T1000 (cell line): Measurements from ENCODE around the gene CHD6.
"Not testable (repeated sequence)": the region's sequence is repeated elsewhere in the genome, so short reads cannot be mapped to it uniquely, and the experiment has no call there.

ENCODE experiments used
- DNase-seq: peaks from one replicate; lab custom pipeline; 2025; ENCODE audit warnings: mixed read lengths; lab: John Stamatoyannopoulos, UW

Gene CHD6

DNA sequence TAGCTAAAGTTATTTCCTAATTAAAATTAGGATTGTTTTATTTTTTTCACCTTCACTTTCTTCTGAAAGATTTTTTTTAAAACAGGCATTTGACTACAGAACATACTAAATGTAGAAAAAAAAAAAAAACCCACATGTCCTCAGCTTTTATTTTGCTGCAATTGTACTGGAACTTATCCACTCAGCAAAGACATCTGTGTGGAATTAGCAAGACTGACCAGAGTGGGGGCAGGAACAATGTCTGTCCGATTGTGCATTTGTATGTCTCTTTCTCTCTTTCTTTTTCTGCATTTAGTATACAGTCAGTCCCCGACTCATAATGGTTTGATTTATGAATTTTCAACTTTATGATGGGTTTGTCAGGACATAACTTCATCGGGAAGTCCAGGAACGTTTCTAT, 77.3 kb downstream of the CHD6 start:
- DNase-seq, result no peak

DNA sequence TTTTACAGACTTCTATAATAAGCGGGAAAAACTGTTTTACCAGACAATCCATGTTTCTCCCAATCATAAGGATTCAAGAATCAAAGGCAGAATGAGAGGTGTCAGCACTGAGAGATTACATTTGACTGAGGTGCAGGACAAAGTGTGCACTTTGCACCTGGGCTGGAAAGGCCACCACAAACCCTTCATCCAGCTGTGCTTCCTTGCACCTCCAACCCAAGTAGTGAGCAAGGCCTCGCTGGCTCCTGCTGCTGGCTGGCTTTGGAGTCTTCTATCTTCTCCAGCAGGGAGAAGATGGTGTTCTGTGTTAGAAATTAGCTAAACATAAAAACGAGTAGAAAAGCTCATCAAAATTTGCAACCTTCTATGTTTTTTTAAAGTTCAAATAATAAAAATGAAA, 77.7 kb downstream of the CHD6 start:
- DNase-seq, result no peak

DNA sequence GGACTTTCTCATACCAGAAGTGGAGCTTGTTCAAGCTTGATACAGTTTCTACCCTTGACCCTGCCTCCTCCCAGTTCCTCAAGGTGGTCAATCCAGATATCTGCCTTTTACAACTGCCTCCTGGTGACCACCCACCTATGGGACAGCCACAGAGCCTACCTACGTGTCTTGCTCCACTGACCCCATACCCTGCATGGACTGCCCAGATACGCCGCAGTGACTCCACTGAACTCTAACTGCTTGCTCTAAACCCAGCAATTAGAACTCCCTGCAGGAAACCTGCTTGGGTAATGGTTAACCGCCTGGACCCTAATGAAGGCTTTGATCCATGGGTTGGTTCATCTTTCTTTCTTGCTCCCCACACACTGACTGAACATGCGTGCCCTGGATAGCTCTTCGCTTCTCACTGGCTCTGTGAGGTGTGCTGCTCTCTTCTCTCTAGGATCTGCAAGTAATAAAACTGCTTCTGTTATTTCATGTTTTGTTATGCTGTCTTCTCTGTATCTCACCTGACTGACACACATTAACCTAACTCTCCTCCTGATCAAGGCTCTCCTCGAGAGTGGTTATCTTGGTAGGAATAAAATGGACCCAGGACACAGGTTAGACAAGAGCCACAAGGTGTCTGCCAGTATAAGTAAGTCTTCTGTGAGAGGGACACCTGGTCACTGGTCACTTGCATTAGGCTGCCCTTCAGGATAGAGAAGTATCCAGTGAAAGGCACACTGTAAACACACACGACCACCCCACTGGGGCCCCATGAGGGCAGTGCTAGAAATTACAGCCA, 79.2 kb downstream of the CHD6 start:
- DNase-seq, result no peak

DNA sequence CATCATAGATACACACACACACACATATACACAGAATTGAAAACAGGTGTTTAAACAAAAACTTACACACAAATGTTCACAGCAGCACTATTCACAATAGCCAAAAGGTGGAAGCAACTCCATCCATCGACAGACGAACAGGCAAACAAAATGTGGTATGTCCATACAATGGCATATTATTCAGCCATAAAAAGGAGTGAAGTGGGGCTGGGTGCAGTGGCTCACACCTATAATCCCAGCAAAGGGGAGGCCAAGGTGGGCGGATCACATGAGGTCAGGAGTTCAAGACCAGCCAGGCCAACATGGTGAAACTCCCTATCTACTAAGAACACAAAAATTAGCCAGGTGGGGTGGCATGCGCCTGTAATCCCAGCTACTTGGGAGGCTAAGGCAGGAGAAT, 80.3 kb downstream of the CHD6 start:
- no peak for DNase-seq

DNA sequence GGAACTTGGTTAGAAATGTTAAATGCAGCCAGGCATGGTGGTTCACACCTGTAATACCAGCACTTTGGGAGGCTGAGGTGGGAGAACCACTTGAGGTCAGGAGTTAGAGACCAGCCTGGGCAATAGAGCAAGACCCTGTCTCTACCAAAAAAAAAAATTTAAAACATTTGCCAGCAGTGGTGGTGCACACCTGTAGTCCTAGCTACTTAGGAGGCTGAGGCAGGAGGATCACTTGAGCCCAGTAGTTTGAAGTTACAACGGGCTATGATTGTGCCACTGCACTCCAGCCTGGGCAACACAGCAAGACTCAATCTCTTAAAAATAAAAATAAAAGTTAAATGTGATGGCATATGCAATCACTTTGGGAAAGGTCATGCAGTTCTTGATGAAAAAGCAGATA, 82.6 kb downstream of the CHD6 start:
- DNase-seq, result not testable (repeated sequence)

DNA sequence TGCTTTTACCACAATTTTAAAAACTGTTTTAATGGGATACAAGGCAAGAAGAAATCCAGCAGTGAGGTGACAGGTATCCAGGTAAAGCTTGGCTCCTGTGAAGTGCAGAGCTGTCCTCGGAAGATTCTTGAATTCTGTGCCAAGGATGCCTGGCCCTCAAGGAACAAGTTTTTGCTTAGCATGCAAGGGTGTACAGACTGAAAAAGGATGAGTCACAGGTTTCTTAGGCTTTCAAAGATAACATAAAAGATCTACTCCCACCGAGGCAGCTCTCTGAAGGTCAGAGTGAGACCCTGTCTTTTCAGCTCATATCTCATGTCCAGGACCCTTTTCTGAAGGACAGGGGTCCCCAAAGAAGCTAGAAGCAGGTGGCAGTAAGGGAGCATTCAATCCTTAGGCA, 83.3 kb downstream of the CHD6 start:
- DNase-seq, result no peak

DNA sequence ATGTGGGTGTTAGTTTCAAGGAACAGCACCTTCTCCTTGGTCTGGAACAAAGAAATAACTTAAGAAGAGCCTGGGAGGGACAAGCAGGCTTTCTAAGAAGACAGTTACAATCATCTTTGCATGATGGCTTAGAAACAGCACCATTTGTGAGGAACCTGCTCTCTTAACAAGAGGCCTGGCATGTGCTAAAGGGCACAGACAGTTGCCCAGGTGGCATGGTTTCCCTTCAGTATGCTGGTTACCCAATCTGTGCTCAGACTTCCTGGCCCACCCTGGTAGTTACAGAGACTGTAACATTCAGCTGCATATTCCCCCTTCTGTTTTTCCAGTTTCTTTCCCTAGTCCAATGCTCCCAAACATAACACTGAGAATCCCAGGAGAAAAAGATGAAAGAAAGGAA, 84.0 kb downstream of the CHD6 start:
- no peak for DNase-seq

DNA sequence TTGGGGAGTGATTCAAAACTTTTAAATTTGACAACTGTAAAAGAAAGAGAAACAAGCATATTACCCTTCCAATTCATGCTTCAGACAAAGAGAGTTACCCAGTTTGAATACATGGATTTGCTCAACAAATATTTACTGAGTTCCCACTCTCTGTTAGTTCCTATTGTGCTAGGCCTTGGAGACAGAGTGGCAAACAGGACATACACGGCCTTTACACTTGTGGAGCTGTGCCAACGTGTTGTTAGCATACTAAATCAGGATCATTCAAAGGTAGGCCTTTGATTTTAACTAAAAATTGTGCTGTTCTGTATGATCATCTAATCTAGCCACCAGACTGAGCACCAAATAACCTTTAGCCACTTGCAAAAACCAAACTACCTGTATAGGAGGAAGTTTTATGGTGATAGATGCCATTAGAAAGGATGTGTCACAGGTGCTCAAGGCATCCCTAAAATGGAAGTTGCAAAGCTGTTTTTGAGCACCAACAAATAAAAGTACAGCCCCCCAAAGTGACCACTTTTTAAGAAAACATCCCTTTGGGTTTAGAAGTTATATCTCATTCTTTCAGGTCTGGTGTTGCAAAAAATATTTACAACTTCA, 84.5 kb downstream of the CHD6 start:
- no peak for DNase-seq

DNA sequence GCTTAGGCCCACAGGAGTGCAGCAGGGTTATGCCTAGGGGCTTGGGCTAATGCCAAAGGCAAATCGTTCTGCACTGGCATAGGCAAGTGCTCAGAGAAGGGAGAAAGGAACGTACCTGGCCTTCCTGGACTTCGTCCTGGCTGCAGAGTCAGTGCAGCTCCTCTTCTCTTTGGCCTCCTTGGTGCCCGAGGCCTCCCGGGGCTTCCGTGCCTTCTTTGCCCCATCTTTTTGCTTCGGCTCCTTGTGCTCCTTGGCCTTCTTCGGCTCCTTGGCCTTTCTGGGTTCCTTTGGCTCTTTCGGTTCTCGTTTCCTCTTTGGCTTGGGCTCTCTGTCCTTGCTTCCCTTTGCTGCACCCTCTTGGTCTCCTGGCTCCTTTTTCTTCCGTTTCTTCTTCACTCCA, 85.2 kb downstream of the CHD6 start:
- DNase-seq, result no peak

DNA sequence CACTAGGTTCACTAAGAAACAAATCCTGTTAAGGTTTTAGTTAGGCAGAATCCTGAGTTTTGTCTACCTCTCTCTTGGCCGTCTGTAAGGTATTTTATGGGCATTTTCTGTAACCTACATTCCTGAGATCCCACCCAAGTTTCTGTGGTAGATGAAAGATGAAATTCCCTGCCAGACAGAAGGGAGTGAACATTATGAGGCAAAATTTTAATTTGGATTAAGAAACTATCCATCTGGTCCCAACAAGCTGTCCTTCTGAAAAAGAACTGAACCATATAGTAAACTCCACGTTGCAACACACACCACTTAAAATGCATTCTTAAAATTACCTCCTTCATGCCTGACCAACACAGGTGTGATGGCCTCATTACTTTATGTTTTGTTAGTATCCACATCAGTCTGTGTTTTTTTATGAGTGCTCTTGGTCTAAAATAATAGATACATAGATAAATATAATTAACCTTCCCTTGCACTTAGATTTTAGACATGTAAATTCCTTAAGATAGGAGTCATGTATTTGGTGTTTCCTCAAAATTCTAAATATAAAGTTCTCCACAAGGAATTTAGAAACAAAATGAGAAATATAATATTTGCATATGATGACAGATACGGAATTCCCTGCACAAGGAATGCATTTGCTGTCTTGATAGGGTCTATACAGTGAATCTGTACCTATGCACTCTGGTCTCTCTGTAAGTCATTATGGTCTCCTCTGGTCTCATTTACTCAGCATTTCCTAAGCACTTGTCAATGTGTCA, 86.5 kb downstream of the CHD6 start:
- DNase-seq, result no peak

DNA sequence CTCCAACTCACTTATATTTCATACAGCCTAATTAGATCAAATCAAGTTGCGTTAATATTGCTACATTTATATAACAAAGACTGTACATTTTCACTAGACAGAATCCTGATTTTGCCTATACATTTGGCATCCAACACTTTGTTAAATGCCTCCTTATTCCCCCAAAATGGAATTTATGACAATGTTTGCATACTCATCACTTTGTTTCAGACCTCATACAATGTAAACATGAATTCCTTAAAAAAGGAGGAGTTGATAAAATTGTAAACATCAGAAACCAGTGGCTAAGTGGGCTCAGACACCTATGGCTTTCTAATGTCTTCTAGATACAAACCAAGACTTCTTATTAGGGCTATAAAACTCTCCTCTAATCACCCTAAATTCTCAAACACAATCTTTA, 87.3 kb downstream of the CHD6 start:
- no peak for DNase-seq

DNA sequence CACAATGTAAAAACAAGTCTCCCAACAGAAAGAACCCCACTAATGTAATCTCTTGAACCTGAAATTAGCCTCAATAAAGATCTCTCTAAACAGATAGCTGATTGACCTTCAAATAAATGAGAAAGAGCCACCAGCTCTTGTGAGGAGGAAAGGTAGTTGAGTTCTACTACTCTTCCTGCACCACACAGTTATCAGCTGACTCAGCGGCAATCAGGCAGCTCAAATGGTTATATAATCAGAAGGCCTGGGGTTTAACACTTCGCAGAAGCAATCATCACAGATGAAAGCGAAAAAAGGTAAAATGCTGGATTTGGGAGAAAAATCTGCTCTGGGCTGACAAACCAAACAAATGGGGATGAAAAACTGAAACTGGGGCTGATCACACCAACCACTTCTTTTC, 91.8 kb downstream of the CHD6 start:
- no peak for DNase-seq

DNA sequence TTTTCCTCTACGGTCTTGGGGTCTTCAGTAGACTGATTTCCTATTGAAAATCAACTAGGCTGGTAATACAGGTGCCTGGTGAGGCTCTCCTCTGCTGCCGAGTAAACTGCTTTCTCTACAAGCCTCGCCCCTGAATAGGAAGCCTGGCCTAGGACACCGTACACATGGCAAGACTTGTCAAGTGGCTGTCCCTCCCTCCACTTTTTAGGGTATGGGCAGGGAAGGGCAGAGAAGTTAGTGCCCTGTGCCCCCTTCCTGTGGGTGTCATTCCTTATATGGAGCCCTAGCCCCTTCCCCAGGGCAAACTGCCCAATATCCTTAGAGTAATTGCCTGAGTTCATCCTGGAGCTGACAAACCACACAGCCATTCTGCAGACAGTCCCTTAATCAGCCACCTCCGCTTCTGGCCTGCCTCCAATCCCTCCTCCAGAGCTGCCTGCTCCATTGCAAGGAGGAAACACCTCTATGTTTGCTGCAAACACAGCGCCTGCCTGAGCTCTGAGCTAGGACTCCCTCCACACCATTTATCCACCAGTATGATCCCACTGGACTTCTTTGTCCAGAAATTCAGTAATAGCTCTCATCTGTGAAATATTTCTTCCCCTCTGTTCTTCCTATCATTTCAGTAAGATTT, 93.1 kb downstream of the CHD6 start:
- no peak for DNase-seq

DNA sequence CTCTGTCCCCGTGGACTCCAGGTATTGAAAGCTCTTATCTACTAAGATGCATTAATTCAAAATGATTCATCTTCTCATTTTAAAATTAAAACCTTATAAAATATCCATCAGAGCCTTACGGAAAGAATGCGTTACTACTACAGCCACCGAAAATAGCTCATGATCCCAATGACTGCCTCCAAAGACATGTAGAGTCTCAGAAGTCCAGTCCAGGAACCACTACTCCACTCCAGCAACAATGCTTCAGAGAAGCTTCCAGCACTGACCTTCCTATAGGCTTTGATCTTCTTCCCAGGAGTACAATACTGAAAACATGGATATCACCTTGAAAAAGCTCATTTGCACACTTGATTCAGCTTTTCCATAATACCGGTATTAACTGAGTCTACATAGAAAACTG, 94.3 kb downstream of the CHD6 start:
- no peak for DNase-seq

DNA sequence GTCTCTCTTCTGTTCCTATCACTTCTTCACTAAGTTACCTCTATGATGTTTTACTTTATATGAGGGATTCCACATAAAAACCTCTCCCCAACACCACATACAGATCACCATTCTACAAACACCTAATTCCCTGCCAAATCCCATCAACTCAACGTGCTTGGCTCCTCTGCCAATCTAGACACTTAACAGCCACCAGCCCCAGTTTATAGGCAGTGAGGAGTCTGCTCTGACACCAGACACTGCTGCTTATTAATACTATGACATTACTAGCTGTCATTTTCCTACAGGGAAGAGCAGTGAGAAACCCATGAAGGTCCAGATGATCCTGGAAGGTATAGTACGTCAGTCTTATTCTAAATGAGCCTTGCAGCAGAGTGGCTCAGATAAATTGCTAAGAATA, 104.3 kb downstream of the CHD6 start:
- no peak for DNase-seq

DNA sequence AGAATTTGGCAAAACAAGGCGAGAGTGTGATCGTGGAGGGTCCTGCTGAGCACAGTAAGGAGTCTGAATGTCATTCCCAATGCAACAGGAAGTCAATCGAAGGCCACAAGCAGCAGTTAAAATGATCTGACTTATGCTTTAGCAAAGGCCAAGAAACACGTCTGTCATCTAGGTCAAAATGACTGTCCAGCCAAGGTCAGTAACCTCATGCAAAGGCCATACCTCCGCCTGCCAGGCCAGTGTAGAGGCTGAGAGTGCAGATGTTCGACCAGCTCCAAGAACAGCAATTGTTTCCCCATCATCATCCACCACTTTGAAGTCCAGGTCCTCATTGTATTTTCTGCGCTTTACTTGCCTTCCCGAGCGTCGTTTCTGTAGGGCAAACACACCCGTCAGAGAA, 105.6 kb downstream of the CHD6 start:
- DNase-seq, result no peak

DNA sequence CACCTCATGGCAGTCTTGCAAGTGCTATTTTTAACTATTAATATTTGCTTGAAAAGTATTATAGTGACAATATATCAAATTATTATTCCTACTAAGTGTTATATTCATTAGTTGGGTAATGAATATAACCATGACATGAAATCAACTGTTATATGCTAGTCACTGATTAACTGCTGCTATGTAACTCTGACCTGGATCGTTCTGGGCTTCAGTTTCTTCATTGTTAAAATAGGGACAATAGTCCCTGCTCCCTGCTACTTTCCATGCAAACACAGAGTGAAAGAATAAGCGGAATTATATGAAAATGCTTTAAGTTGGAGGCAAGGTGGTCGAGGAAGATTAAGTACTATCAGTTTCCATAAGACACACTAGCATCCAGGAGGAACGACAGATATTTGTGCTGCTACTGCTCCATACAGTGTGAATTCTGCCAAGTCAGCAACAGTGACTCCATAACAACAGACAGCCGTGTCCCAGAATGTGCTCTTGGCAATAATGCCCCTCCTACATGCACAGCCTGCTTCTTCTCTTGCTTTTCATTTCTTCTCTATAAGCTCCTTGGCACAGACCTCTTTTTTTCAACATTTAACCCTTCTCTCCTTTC, 107.2 kb downstream of the CHD6 start:
- DNase-seq, result no peak

DNA sequence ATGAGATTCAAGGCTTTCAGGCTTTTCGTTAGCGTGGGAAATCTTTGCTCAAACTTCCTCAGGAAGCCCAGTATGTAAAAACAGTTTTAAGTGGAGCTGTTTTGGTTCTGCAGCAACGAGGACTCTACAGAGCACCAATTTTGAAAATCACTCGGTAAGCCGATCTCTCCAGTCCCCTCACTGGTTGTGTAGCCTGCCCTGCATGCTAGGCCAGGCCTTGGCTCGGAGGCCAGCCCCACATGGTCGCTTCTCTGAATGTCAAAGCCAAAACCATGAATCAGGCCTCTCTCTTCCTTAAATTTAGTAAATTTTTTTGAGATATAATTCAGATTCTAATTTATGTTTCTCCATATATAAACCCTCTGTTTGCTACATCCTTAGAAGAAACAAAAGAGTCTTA, 108.0 kb downstream of the CHD6 start:
- no peak for DNase-seq

DNA sequence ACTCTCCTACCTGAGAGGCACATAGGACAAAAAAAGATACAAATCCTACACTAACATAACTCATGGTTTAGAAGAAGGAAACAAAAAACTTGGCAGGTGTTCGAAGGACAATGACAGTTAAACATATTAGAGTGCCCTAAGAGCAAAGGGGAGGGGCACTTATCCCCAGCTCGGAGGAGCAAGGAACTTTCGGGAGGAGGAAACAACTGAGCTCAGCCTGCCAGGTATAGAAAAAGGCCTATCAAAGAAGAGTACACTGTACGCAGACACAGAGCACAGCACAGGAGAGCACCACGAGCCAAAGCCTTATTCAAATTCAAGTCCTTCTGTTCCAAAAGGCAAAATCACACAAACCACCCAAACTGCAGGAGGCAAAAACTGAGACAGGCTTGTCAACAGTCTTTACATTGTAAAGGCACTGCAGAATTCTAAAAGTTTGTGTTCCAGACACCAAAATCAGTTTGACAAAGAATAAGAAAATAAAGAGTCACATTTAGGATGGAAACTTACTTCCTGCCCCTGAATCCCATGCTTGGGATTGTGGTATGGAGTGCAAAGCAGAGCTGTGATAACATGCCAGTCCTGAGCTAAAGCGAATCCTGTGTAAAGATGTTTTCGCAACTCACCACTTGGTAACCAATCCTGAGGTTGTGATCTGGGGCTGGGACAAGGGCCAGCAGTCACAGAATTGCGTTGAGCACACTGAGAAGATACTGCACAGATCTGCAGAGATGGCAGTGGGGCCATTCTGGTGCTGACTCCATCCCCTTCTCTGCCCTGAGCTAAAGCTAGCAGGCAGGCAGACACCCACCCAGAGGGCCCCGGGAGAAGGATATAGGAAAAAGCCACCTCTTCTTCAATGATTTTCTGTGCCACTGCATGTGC, 108.6 kb downstream of the CHD6 start:
- no peak for DNase-seq

DNA sequence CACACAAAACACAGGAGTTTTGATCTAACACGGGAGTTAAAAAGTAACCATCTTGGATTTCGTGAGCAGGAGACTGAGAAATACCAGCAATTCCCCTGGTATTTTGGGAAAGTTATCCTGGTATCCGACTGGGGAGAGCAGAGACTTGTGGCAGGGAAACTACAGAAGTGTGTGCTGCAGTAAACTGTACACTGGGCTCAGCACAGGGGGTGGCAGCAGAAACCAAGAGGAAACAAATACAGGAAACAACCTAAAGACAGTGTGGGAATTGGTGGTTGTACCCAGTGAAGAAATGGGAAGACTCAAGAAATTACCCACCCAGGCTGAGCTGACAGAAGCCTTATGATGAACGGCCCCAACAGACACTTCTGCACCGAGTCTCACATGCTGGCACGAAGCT, 109.8 kb downstream of the CHD6 start:
- DNase-seq, result no peak

DNA sequence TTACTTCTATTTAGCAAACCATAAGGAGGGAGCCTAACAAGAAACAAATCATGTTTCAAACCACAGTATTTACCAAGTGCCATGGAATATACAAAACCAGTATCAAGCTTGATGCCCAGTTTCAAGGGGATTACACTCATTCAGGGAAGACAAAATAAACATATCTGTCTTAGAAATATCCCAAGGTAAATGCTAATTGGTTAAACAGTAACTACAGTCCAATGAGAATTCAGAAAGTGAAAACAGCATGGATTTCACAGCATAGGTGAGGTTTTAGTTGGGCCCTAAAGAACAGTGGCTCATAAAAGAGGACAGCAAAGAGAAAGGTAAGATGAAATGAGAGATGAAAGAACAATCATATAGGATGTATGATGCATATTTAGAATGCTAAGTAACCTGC, 110.3 kb downstream of the CHD6 start:
- DNase-seq, result no peak
